ENCODE results near the gene WDTC1.
"Not testable (repeated sequence)": the region's sequence is repeated elsewhere in the genome, so short reads cannot be mapped to it uniquely, and the experiment has no call there.

WDTC1 gene

DNA sequence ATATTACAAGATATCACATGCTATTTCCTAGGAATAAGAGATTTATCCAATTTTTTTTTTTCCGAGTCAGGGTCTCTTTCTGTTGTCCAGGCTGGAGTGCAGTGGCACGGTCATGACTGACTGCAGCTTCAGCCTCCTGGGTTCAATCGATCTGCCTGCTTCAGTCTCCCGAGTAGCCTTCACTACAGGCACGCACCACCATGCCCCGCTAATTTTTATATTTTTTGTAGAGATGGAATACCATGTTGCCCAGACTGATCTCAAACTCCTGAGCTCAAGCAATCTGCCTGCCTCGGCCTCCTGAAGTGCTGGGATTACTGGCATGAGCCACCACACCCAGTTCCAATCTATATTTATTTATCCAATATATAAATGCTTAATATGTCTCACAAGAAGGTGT is 18.0 kb upstream of the WDTC1 start:
- DNase-seq (ENCODE audit: low spot score), result no peak
- TF ChIP-seq, protein P1, sequence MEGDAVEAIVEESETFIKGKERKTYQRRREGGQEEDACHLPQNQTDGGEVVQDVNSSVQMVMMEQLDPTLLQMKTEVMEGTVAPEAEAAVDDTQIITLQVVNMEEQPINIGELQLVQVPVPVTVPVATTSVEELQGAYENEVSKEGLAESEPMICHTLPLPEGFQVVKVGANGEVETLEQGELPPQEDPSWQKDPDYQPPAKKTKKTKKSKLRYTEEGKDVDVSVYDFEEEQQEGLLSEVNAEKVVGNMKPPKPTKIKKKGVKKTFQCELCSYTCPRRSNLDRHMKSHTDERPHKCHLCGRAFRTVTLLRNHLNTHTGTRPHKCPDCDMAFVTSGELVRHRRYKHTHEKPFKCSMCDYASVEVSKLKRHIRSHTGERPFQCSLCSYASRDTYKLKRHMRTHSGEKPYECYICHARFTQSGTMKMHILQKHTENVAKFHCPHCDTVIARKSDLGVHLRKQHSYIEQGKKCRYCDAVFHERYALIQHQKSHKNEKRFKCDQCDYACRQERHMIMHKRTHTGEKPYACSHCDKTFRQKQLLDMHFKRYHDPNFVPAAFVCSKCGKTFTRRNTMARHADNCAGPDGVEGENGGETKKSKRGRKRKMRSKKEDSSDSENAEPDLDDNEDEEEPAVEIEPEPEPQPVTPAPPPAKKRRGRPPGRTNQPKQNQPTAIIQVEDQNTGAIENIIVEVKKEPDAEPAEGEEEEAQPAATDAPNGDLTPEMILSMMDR (IDR thresholded peaks at IDR 0.05; ENCODE audit: extremely low read depth, missing control alignments), result no peak

DNA sequence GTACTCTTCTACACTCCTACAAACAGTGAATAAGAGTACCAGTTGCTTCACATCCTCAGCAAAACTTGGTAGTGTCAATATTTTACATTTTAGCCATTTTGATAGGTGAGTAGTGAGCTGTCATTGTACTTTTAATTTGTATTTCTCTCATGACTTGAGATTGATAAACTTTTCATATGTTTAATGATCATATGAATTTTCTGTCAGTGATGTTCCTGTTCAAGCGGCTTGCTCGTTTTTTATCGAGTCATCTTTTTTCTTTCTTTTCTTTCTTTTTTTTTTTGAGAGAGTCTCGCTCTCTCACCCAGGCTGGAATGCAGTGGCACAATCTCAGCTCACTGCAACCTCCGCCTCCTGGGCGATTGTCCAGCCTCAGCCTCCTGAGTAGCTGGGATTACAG is 17.0 kb upstream of the WDTC1 start:
- no peak for DNase-seq (ENCODE audit: low spot score)
- TF ChIP-seq, protein P1 (IDR thresholded peaks at IDR 0.05; ENCODE audit: extremely low read depth, missing control alignments), result no peak

DNA sequence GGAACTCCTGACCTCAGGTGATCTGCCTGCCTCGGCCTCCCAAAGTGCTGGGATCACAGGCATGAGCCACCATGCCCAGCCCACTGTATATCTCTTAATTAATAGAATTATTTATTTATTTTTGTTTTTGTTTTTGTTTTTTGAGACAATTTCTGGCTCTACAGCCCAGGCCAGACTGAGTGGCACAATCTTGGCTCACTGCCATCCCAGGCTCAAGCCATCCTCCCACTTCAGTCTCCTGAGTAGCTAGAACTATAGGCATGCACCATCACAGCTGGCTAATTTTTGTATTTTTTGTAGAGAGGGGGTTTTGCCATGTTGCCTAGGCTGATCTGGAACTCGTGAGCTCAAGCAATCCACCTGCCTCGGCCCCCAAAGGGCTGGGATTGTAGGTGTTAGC is 15.7 kb upstream of the WDTC1 start:
- no peak for DNase-seq (ENCODE audit: low spot score)
- TF ChIP-seq, protein P1 (IDR thresholded peaks at IDR 0.05; ENCODE audit: extremely low read depth, missing control alignments), result no peak

DNA sequence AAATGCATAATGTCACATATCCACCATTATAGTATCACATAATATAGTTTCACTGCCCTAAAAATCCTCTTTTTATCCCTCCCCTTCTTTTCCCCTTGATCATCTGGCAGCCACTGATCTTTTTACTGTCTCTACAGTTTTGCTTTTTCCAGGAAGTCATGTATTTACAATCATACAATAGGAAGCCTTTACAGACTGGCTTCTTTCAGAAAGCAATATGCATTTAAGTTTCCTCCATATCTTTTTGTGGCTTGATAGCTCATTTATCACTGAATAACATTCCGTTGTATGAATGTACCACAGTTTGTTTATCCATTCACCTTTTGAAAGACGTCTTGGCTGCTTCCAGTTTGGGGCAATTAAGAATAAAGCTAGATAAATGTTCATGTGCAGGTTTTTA is 14.3 kb upstream of the WDTC1 start:
- TF ChIP-seq, protein P1 (IDR thresholded peaks at IDR 0.05; ENCODE audit: extremely low read depth, missing control alignments), result no peak
- no peak for DNase-seq (ENCODE audit: low spot score)

DNA sequence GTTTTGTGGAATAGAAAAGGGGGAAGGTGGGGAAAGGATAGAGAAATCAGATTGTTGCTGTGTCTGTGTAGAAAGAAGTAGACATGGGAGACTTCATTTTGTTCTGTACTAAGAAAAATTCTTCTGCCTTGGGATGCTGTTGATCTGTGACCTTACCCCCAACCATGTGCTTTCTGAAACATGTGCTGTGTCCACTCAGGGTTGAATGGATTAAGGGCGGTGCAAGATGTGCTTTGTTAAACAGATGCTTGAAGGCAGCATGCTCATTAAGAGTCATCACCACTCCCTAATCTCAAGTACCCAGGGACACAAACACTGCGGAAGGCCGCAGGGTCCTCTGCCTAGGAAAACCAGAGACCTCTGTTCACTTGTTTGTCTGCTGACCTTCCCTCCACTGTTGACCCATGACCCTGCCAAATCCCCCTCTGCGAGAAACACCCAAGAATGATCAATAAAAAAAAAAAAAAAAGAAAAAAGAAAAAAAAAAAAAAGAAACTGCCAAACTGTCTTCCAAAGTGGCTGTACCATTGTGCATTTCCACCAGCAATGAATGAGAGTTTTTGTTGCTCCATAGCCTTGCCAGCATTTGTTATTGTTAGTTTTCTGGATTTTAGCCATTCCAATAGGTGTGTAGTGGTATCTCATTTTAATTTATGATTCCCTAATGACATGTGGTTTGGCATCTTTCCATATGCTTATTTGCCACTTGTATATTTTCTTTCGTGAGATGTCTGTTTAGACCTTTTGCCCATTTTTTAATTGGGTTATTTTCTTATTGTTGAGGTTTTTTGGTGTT is 13.5 kb upstream of the WDTC1 start:
- not testable (repeated sequence) for DNase-seq (ENCODE audit: low spot score)

DNA sequence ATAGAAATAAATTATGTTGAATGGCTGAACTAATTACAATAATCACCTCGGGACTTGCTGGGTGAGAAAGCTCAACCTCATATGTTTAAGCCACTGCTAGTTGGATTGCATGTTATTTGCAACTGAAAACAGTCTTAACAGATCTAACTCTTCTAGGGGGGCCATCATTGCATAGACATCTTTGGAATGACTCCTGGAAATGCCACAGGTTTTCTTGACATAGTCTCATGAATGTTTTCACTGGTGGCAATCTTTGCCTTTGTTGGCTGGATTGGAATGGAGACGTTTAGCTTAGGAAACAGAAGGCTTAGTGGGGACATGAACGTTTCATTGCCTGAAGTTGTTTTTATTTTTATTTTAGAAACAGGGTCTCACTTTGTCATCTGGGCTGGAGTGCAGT is 8.8 kb upstream of the WDTC1 start:
- TF ChIP-seq, protein P1 (IDR thresholded peaks at IDR 0.05; ENCODE audit: extremely low read depth, missing control alignments), result no peak
- no peak for DNase-seq (ENCODE audit: low spot score)

DNA sequence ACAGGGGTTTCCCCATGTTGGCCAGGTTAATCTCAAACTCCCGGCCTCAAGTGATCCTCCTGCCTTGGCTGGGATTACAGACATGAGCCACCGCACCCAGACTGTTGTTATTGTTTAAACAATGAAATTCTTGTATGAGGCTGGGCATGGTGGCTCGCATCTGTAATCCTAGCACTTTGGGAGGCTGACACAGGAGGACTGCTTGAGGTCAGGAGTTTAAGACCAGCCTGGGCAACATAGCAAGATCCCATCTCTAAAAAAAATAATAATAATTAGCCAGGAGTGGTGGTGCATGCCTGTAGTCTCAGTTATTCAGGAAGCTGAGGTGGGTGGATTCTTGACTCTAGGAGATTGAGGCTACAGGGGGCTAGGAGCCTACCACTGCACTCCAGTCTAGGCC is 6.7 kb upstream of the WDTC1 start:
- TF ChIP-seq, protein P1 (IDR thresholded peaks at IDR 0.05; ENCODE audit: extremely low read depth, missing control alignments), result no peak

DNA sequence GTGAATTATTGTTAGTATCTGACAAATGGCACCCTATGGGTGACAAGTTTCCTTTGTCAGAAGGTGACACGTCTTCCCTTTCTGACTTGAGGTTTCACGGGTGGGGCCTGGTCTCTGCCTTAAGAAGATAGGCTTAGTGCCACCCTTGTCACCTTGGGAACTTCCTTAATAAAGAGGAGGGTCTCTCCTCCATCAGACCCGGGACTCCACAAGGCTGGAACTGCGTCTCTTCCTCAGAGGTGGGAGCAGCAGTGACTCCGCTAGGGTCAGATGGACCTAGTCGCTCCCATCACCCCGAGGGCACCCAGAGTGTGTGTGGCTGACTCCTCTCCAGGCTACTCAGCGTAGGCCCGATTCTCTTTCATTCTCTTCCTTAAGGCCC is 774 bp upstream of the WDTC1 start:
- TF ChIP-seq, protein P1 (IDR thresholded peaks at IDR 0.05; ENCODE audit: extremely low read depth, missing control alignments), result no peak
- DNase-seq (ENCODE audit: low spot score), result no peak

More for the DNA sequence above, 6.7 kb upstream of the WDTC1 start:
- no peak for DNase-seq (ENCODE audit: low spot score)
